H9 (cell line): ENCODE data around the gene LEPROT. TPM values are rescaled to one million over a fixed set of nuclear protein-coding genes. Genes with fewer than 3 reads are reported as not detected.
A peak's percentile ranks its signal among the peaks of the same experiment; 100 is the strongest.

ENCODE experiments used
- DNase-seq: peaks from one replicate; pipeline ENCODE4 v3.0.0-alpha.2; 2017
- H2AFZ ChIP-seq: one replicate; pipeline ENCODE4 v1.6.1; 2013; ENCODE audit warnings: mild to moderate bottlenecking, low read length, control low read depth, moderate library complexity
- H2AK5ac ChIP-seq: 2 replicates; pipeline ENCODE4 v1.6.1; 2013; ENCODE audit warnings: low read length, control low read depth, mixed read lengths; ENCODE audit not compliant: insufficient read length
- H2BK120ac ChIP-seq: one replicate; pipeline ENCODE4 v1.6.1; 2013; ENCODE audit warnings: low read depth, mild to moderate bottlenecking, low read length, control low read depth, inconsistent platforms; ENCODE audit not compliant: poor library complexity, severe bottlenecking
- H2BK12ac ChIP-seq: 2 replicates; pipeline ENCODE4 v1.6.1; 2013; ENCODE audit warnings: low read length, control low read depth, mixed read lengths, low read depth; ENCODE audit not compliant: insufficient read length
- H2BK15ac ChIP-seq: 2 replicates; pipeline ENCODE4 v1.6.1; 2013; ENCODE audit warnings: low read depth, low read length, control low read depth
- H2BK20ac ChIP-seq: one replicate; pipeline ENCODE4 v1.6.1; 2013; ENCODE audit warnings: low read depth, mild to moderate bottlenecking, low read length, control low read depth, inconsistent platforms; ENCODE audit not compliant: poor library complexity, severe bottlenecking
- H2BK5ac ChIP-seq: 2 replicates; pipeline ENCODE4 v1.6.1; 2013; ENCODE audit warnings: low read length, control low read depth, mixed read lengths; ENCODE audit not compliant: insufficient read length
- H3K14ac ChIP-seq: 2 replicates; pipeline ENCODE4 v1.6.1; 2013; ENCODE audit warnings: low read length, control low read depth; ENCODE audit not compliant: insufficient read depth
- H3K18ac ChIP-seq: 2 replicates; pipeline ENCODE4 v1.6.1; 2013; ENCODE audit warnings: low read depth, mild to moderate bottlenecking, mixed read lengths, low read length, control low read depth; ENCODE audit not compliant: insufficient read length
- H3K23ac ChIP-seq: 2 replicates; pipeline ENCODE4 v1.6.1; 2013; ENCODE audit warnings: low read length, control low read depth, mixed read lengths, low read depth; ENCODE audit not compliant: insufficient read length
- H3K23me2 ChIP-seq: 2 replicates; pipeline ENCODE4 v1.6.1; 2013; ENCODE audit warnings: low read depth, mild to moderate bottlenecking, mixed read lengths, low read length, control low read depth; ENCODE audit not compliant: insufficient read length, poor library complexity, severe bottlenecking
- H3K27ac ChIP-seq: 2 replicates; pipeline ENCODE4 v1.5.1; 2013; ENCODE audit warnings: low read length, control low read depth, mixed read lengths, low read depth; ENCODE audit not compliant: insufficient read length
- H3K27me3 ChIP-seq: 2 replicates; pipeline ENCODE4 v1.6.1; 2013; ENCODE audit warnings: low read length, control low read depth, inconsistent platforms; ENCODE audit not compliant: insufficient read depth
- H3K4ac ChIP-seq: 2 replicates; pipeline ENCODE4 v1.6.1; 2013; ENCODE audit warnings: low read depth, mild to moderate bottlenecking, control low read depth, inconsistent platforms, low read length, moderate library complexity
- H3K4me1 ChIP-seq: 2 replicates; pipeline ENCODE4 v1.6.1; 2013; ENCODE audit warnings: low read length, control low read depth, inconsistent platforms; ENCODE audit not compliant: insufficient read depth
- H3K4me2 ChIP-seq: 2 replicates; pipeline ENCODE4 v1.6.1; 2013; ENCODE audit warnings: low read length, control low read depth, mixed read lengths; ENCODE audit not compliant: insufficient read length, insufficient read depth
- H3K56ac ChIP-seq: 2 replicates; pipeline ENCODE4 v1.6.1; 2013; ENCODE audit warnings: low read depth, mild to moderate bottlenecking, mixed read lengths, low read length, control low read depth; ENCODE audit not compliant: insufficient read length
- H3K79me1 ChIP-seq: 2 replicates; pipeline ENCODE4 v1.6.1; 2013; ENCODE audit warnings: low read depth, mild to moderate bottlenecking, moderate library complexity, low read length, control low read depth, inconsistent platforms; ENCODE audit not compliant: insufficient read depth, poor library complexity, severe bottlenecking
- H3K79me2 ChIP-seq: 2 replicates; pipeline ENCODE4 v1.6.1; 2013; ENCODE audit warnings: low read length, control low read depth, inconsistent platforms; ENCODE audit not compliant: insufficient read depth
- H3K9ac ChIP-seq: 2 replicates; pipeline ENCODE4 v1.6.1; 2013; ENCODE audit warnings: low read length, control low read depth, mixed read lengths; ENCODE audit not compliant: insufficient read length; ENCODE audit errors: extremely low read depth
- H3K9me3 ChIP-seq: one replicate; pipeline ENCODE4 v1.6.1; 2013; ENCODE audit warnings: low read depth, low read length, inconsistent platforms; ENCODE audit not compliant: control insufficient read depth
- H3T11ph ChIP-seq: one replicate; pipeline ENCODE4 v1.6.1; 2013; ENCODE audit warnings: mild to moderate bottlenecking, low read length, control low read depth, inconsistent platforms
- H4K20me1 ChIP-seq: one replicate; pipeline ENCODE4 v1.6.1; 2013; ENCODE audit not compliant: control insufficient read depth, insufficient read length, insufficient read depth
- H4K5ac ChIP-seq: 2 replicates; pipeline ENCODE4 v1.6.1; 2013; ENCODE audit warnings: low read depth, mild to moderate bottlenecking, mixed read lengths, low read length, control low read depth; ENCODE audit not compliant: insufficient read length
- H4K8ac ChIP-seq: replicated peaks from 2 replicates; pipeline ENCODE4 v1.6.1; 2013; ENCODE audit warnings: low read length, control low read depth, mixed read lengths, low read depth; ENCODE audit not compliant: insufficient read length
- H4K91ac ChIP-seq: 2 replicates; pipeline ENCODE4 v1.6.1; 2013; ENCODE audit warnings: low read depth, mild to moderate bottlenecking, moderate library complexity, mixed read lengths, low read length, control low read depth; ENCODE audit not compliant: insufficient read length
- H3K27ac Mint-ChIP-seq, 3 experiments: 2 replicates in 2 of 3; 3 replicates in 1 of 3; pipeline ENCODE4 v1.8.0; 2020 to 2021; ENCODE audit warnings: mixed read lengths in 3 of 3, mild to moderate bottlenecking in 1 of 3, moderate library complexity in 1 of 3
- H3K27me3 Mint-ChIP-seq: 2 replicates; pipeline ENCODE4 v1.8.0; 2021; ENCODE audit warnings: low read depth, mild to moderate bottlenecking, moderate library complexity, mixed read lengths
- H3K36me3 Mint-ChIP-seq, 3 experiments: 2 replicates in 2 of 3; 3 replicates in 1 of 3; pipeline ENCODE4 v1.8.0; 2020 to 2021; ENCODE audit warnings: low read depth in 3 of 3, mixed read lengths in 3 of 3; ENCODE audit not compliant: insufficient read depth in 1 of 3
- H3K4me1 Mint-ChIP-seq, 2 experiments: 2 replicates each; pipeline ENCODE4 v1.8.0; 2020; ENCODE audit warnings: mixed read lengths in 2 of 2
- H3K4me3 Mint-ChIP-seq, 2 experiments: 2 replicates in 1 of 2; 3 replicates in 1 of 2; pipeline ENCODE4 v1.8.0; 2020 to 2021; ENCODE audit warnings: mild to moderate bottlenecking in 2 of 2, mixed read lengths in 2 of 2, moderate library complexity in 1 of 2
- H3K9me3 Mint-ChIP-seq, 2 experiments: 2 replicates in 1 of 2; 3 replicates in 1 of 2; pipeline ENCODE4 v1.8.0; 2020; ENCODE audit warnings: mild to moderate bottlenecking in 2 of 2, mixed read lengths in 2 of 2, moderate library complexity in 1 of 2
- CTCF ChIP-seq: fragments of 200-600 bp; sonication (generic); conservative IDR thresholded peaks from 3 replicates; pipeline ENCODE4 v1.8.0; 2021; ENCODE audit warnings: antibody characterized with exemption, mild to moderate bottlenecking
- WGBS: extraction: QIAGEN DNeasy Blood & Tissue Kit; methylation state at CpG from one replicate; pipeline ENCODE4 v1.1.7; 2013; ENCODE audit warnings: missing lambda C conversion rate, low lambda C conversion rate, mixed read lengths; ENCODE audit not compliant: insufficient read length; ENCODE audit errors: extremely low coverage; 5-methylcytosine and 5-hydroxymethylcytosine counted together
- total RNA-seq: library from RNA; stranded (reverse); gene quantifications from 2 replicates; pipeline ENCODE4 v1.2.1, GENCODE V29; 2021

The LEPROT gene
- total RNA-seq, 1 experiment from 2014 or later, result 32.6 TPM

GRCh38 chr1:65441464-65441863 is 21.0 kb downstream of the LEPROT start:
- Mint-ChIP-seq H3K4me3 (no peak overlapping the region), H3K36me3 (peaks cover 0 to 20% (median 7%) of the 10 kb centered on the region in 3 experiments; a peak in 4 of 7 replicates), H3K4me1 (peaks cover 40 to 46% of the 10 kb centered on the region in 2 experiments), H3K9me3 (peaks cover 12% of the 10 kb centered on the region in 2 experiments), H3K27ac (peak overlapping the region in 2 of 3 experiments; percentile 15 to 31; a peak in 3 of 7 replicates), H3K27me3 (0 out of 2 replicates have a peak, but pooled peaks cover 2% of the 10 kb centered on the region)
- no peak overlapping the region for H2AFZ ChIP-seq
- no peak overlapping the region for H3K9ac ChIP-seq
- no peak overlapping the region for H3K4ac ChIP-seq
- no peak overlapping the region for H2AK5ac ChIP-seq
- H4K20me1 ChIP-seq, result no peaks in the 10 kb centered on the region
- H3K27me3 ChIP-seq, result no peaks in the 10 kb centered on the region
- no peak overlapping the region for H2BK12ac ChIP-seq
- H2BK120ac ChIP-seq, result no peak overlapping the region
- H2BK5ac ChIP-seq, result no peak overlapping the region
- no CpG with 5 or more reads among the region's 3 CpGs for WGBS
- no peak overlapping the region for H3K27ac ChIP-seq
- no peak overlapping the region for H3K14ac ChIP-seq
- no peaks in the 10 kb centered on the region for H3K79me2 ChIP-seq
- no peak overlapping the region for H3K4me2 ChIP-seq
- H3T11ph ChIP-seq, result no peak overlapping the region
- peaks cover 5% of the 10 kb centered on the region; the same call in 1 of the 2 replicates for H3K4me1 ChIP-seq
- no peak for TF ChIP-seq CTCF
- no peak for DNase-seq
- H3K23me2 ChIP-seq, result no peaks in the 10 kb centered on the region
- no peak overlapping the region for H3K18ac ChIP-seq
- no peak overlapping the region for H4K8ac ChIP-seq
- H2BK15ac ChIP-seq, result no peak overlapping the region
- H3K79me1 ChIP-seq, result no peaks in the 10 kb centered on the region
- H3K56ac ChIP-seq, result no peak overlapping the region
- H2BK20ac ChIP-seq, result no peak overlapping the region
- no peak overlapping the region for H3K23ac ChIP-seq
- H3K9me3 ChIP-seq, result no peaks in the 10 kb centered on the region
- no peak overlapping the region for H4K5ac ChIP-seq
- H4K91ac ChIP-seq, result no peak overlapping the region
